Stimulated activated CD4-positive, alpha-beta T cell treated with anti-CD3 and anti-CD28 coated beads, Interleukin-4, amount 100 ng/mL, for 1 hour (primary cell): ENCODE data around the gene PM20D1.
A peak's percentile ranks its signal among the peaks of the same experiment; 100 is the strongest.
"Not testable (repeated sequence)": the region's sequence is repeated elsewhere in the genome, so short reads cannot be mapped to it uniquely, and the experiment has no call there.

Experiments
- DNase-seq: peaks from one replicate; pipeline ENCODE4 v3.0.0-alpha.2; 2020

The PM20D1 gene

GRCh38 chr1:205840146-205840923, 9.6 kb downstream of the PM20D1 start:
- no peak for DNase-seq

- no peak for DNase-seq
Measured at GRCh38 chr1:205837382-205837970, 12.5 kb downstream of the PM20D1 start.

- no peak for DNase-seq
Measured at GRCh38 chr1:205834751-205835150, 15.2 kb downstream of the PM20D1 start.

- no peak for DNase-seq
Measured at GRCh38 chr1:205832326-205832751, 17.6 kb downstream of the PM20D1 start.

GRCh38 chr1:205827623-205828022, 22.3 kb downstream of the PM20D1 start:
- no peak for DNase-seq

GRCh38 chr1:205826995-205827394, 22.9 kb downstream of the PM20D1 start:
- no peak for DNase-seq

- no peak for DNase-seq
Measured at GRCh38 chr1:205826016-205826806, 23.7 kb downstream of the PM20D1 start.

- no peak for DNase-seq
Measured at GRCh38 chr1:205824180-205824579, 25.8 kb downstream of the PM20D1 start.

- DNase-seq, result not testable (repeated sequence)
Measured at GRCh38 chr1:205823260-205823659, 26.7 kb downstream of the PM20D1 start.

- DNase-seq, result no peak
Measured at GRCh38 chr1:205822397-205822796, 27.5 kb downstream of the PM20D1 start.

GRCh38 chr1:205817988-205818387, 31.9 kb downstream of the PM20D1 start:
- no peak for DNase-seq

- no peak for DNase-seq
Measured at GRCh38 chr1:205817364-205817763, 32.6 kb downstream of the PM20D1 start.

- DNase-seq, result no peak
Measured at GRCh38 chr1:205813755-205814058, 36.2 kb downstream of the PM20D1 start.

- DNase-seq, result peak; percentile 88
Measured at GRCh38 chr1:205812878-205813754, 36.8 kb downstream of the PM20D1 start, which contains the start of gene SLC41A1. Gene SLC41A1, minus strand, starts transcription at chr1:205813198. Its CDS starts 2,757 bp downstream, at chr1:205810441.

GRCh38 chr1:205812271-205812877, 37.6 kb downstream of the PM20D1 start:
- peak; percentile 13 for DNase-seq

GRCh38 chr1:205811660-205812059, 38.3 kb downstream of the PM20D1 start:
- no peak for DNase-seq

- DNase-seq, result no peak
Measured at GRCh38 chr1:205810448-205811157, 39.3 kb downstream of the PM20D1 start.

- DNase-seq, result no peak
Measured at GRCh38 chr1:205809942-205810345, 40.0 kb downstream of the PM20D1 start.

GRCh38 chr1:205809469-205809868, 40.5 kb downstream of the PM20D1 start:
- DNase-seq, result no peak

- DNase-seq, result peak; percentile 37
Measured at GRCh38 chr1:205805082-205805711, 44.7 kb downstream of the PM20D1 start.

- DNase-seq, result no peak
Measured at GRCh38 chr1:205804605-205805004, 45.3 kb downstream of the PM20D1 start.
